ENCODE data around the gene ZFAND3. TPM values are rescaled to one million over a fixed set of nuclear protein-coding genes. Genes with fewer than 3 reads are reported as not detected.

Gene ZFAND3
- total and polyA plus RNA-seq, 2 of the 4 experiments (the other 2 are of a cell fraction) = 10.9 to 26.7 TPM

DNA sequence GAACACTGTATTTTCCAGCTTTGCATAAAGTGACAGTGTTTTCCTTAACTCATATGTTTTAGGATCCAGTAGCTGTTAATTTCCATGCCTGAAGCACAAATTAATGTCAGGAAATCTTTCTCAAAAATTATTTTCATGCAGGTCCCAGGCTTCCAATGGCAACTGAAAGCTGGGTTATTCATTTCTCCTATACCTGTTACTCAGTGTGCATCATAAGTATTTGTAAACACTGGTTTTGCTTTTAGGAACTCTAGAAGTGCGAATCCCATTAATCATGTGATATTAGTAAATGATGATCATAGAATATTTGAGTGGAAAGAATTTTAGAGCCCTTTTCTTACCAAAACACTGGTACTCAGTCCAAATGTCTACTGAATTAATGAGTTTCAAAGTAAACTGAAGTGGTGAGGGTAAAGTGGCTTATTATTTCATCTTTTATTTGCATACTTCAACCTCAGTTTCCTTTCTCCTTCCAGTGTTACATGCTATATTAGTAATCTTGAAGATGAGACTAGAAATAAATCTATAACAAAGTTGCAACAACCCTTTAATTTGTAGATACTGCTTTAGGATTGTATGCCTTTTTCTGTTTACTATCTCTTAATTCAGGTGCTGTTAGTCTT lies 124.0 kb downstream of the ZFAND3 start:
- no peaks in the 10 kb centered on the region for H3K27me3 ChIP-seq (ENCODE audit: control insufficient read depth, insufficient read depth, low read length)
- no peak overlapping the region for H2AK5ac ChIP-seq (ENCODE audit: low read depth, low read length)
- no peak overlapping the region for H3K4me2 ChIP-seq (ENCODE audit: low read depth, low read length)
- no peak overlapping the region for H2BK20ac ChIP-seq (ENCODE audit: low read depth, low read length)
- H3K4me3 ChIP-seq (ENCODE audit: insufficient read depth, low read depth, low read length) = no peak overlapping the region
- in situ Hi-C loops (cut with MboI; ENCODE audit: low sequenced_read_pairs) = no loop called here
- H4K8ac ChIP-seq (ENCODE audit: low read depth in 2 of 2, low read length in 2 of 2) = no peak overlapping the region
- CTCF ChIA-PET = no interaction called here
- no peak overlapping the region for H2AFZ ChIP-seq (replicated peaks; ENCODE audit: low read length, poor library complexity)
- POLR2A ChIA-PET (ENCODE audit: unreplicated experiment) = no interaction called here
- no peak overlapping the region for H3K9ac ChIP-seq (ENCODE audit: low read depth, low read length)
- no peaks in the 10 kb centered on the region for H3K36me3 ChIP-seq (ENCODE audit: control insufficient read depth, insufficient read depth, low read length)
- intact Hi-C loops (cut with micrococcal nuclease) = no loop called here
- no peak overlapping the region for H4K91ac ChIP-seq (ENCODE audit: insufficient read depth, low read depth, low read length)
- WGBS, 2 experiments (ENCODE audit: extremely low coverage in 2 of 2, insufficient read length in 1 of 2) = no CpG with 5 or more reads among the region's 1 CpG
- no peak overlapping the region for H3K18ac ChIP-seq (ENCODE audit: low read depth, low read length)
- H3K9me3 ChIP-seq (ENCODE audit: control insufficient read depth, insufficient read depth, low read length) = no peaks in the 10 kb centered on the region
- no peak overlapping the region for H2BK120ac ChIP-seq (ENCODE audit: low read depth, low read length)
- no peak overlapping the region for H2BK15ac ChIP-seq (ENCODE audit: low read depth, low read length)
- H3K27ac ChIP-seq (ENCODE audit: insufficient read depth, low read length) = no peak overlapping the region
- H2AK9ac ChIP-seq (replicated peaks; ENCODE audit: low read depth, low read length, poor library complexity) = no peak overlapping the region
- peaks cover 2% of the 10 kb centered on the region; the same call in 1 of the 2 replicates for H3K4me1 ChIP-seq (ENCODE audit: control insufficient read depth, insufficient read depth, low read length)
- no peak for ATAC-seq (ENCODE audit: low read depth)
- H3K23ac ChIP-seq (ENCODE audit: low read depth, low read length) = no peak overlapping the region
- no peak overlapping the region for H3K14ac ChIP-seq (replicated peaks; ENCODE audit: low read depth, low read length)
- peaks cover 31 to 81% of the 10 kb centered on the region in 2 experiments for H3K79me1 ChIP-seq (ENCODE audit: low read depth in 1 of 2, low read length in 2 of 2)
- dilution Hi-C loops (cut with HindIII; ENCODE audit: low sequenced_read_pairs, unreplicated experiment) = no loop called here
- no peak for DNase-seq
- H3K9me1 ChIP-seq (ENCODE audit: insufficient read depth, low read length) = peaks cover 7% of the 10 kb centered on the region
- no peak overlapping the region for H4K5ac ChIP-seq (ENCODE audit: low read depth, low read length)
- H3K4ac ChIP-seq (ENCODE audit: low read depth, low read length) = no peak overlapping the region
- no peak overlapping the region for H3K56ac ChIP-seq (ENCODE audit: extremely low read depth, insufficient read depth, low read length)
- no TSS peak for BruUV-seq (replicated peaks)
- H2BK5ac ChIP-seq (ENCODE audit: low read depth, low read length, poor library complexity, severe bottlenecking) = no peak overlapping the region
- TF ChIP-seq MAFK (IDR thresholded peaks at IDR 0.05; ENCODE audit: low read depth, low read length) (no peak), RAD21 (IDR thresholded peaks at IDR 0.05; ENCODE audit: low read length) (no peak), NFE2L2 (IDR thresholded peaks at IDR 0.05; ENCODE audit: low read depth, low read length) (no peak)
- peaks cover 83% of the 10 kb centered on the region for H4K20me1 ChIP-seq (ENCODE audit: insufficient read depth, low read length)

Data from IMR-90 (cell line).